Colonic mucosa (tissue), 4 donors: ENCODE measurements around the gene SMPD4. TPM values are rescaled to one million over a fixed set of nuclear protein-coding genes. Genes with fewer than 3 reads are reported as not detected.
A peak's percentile ranks its signal among the peaks of the same experiment; 100 is the strongest.
"Not testable (repeated sequence)": the region's sequence is repeated elsewhere in the genome, so short reads cannot be mapped to it uniquely, and the experiment has no call there.

Experiments used
- DNase-seq: peaks from one replicate; pipeline ENCODE4 v3.0.0-alpha.2; 2020
- H3K27ac ChIP-seq: fragments of 200-600 bp; one replicate; pipeline ENCODE4 v1.8.0; 2021
- H3K27me3 ChIP-seq: fragments of 200-600 bp; one replicate; pipeline ENCODE4 v1.8.0; 2021
- H3K36me3 ChIP-seq: fragments of 200-600 bp; one replicate; pipeline ENCODE4 v1.8.0; 2021
- H3K4me1 ChIP-seq: fragments of 200-600 bp; one replicate; pipeline ENCODE4 v1.8.0; 2021; ENCODE audit warnings: mild to moderate bottlenecking
- H3K4me3 ChIP-seq: fragments of 200-600 bp; one replicate; pipeline ENCODE4 v1.8.0; 2021
- H3K9ac ChIP-seq, 2 donors: one replicate each; pipeline ENCODE4 v1.7.0; 2013; ENCODE audit warnings: control low read depth in 2 of 2, low read depth in 2 of 2, low read length in 2 of 2
- H3K9me3 ChIP-seq: fragments of 200-600 bp; one replicate; pipeline ENCODE4 v1.8.0; 2021
- CTCF ChIP-seq: fragments of 200-600 bp; IDR thresholded peaks from one replicate; pipeline ENCODE4 v1.8.0; 2022; ENCODE audit warnings: antibody characterized with exemption, mild to moderate bottlenecking
- intact Hi-C: fragments of 100-400 bp; cut with DNase I; formaldehyde crosslinking; loops from one replicate; pipeline ENCODE4 v1.14.1; 2022
- total RNA-seq, 2 donors: library from RNA; stranded (reverse); fragmentation: NEBNext Ultra II Directional in 1 of 2; extraction: Animal tissue kit (Norgen Biotek cat#: 25700) in 1 of 2; gene quantifications; one replicate each; pipeline ENCODE4 v1.2.1, GENCODE V29; 2021
- donor health status: healthy.
- donor health status: DM: no; HTN: no; CAD: no.
- donor health status: DM: no; HTN: no; CAD: no.

Gene SMPD4
- total RNA-seq, 2 donors from 2014 or later = 32.4 to 73.0 TPM

GRCh38 chr2:130181880-130182682 lies 679 bp upstream of the SMPD4 start, which contains the start of gene MZT2B:
Gene MZT2B (plus strand): TSS chr2:130182262. CDS start chr2:130182283, 21 bp downstream.
- peak; percentile 91 for DNase-seq
- intact Hi-C loops = loop anchor here (5.0 kb wide), 1 partner anchor 155 kb away; no protein-coding TSS in a partner anchor
- H3K9ac ChIP-seq = peak within 1 kb of the TSS; percentile 76 to 85
- H3K9me3 ChIP-seq, H3K27me3 ChIP-seq, H3K36me3 ChIP-seq, H3K4me1 ChIP-seq: not testable (repeated sequence)
- peak within 1 kb of the TSS; percentile 97 for H3K27ac ChIP-seq
- H3K4me3 ChIP-seq = peak within 1 kb of the TSS; percentile 80
- peak; percentile 41 for TF ChIP-seq CTCF

GRCh38 chr2:130180404-130181324 lies 738 bp downstream of the SMPD4 start:
- peak overlapping the region; percentile 80 for H3K4me3 ChIP-seq
- H3K27me3 ChIP-seq, DNase-seq, H3K4me1 ChIP-seq, H3K9me3 ChIP-seq, H3K36me3 ChIP-seq: not testable (repeated sequence)
- peak overlapping the region; percentile 76 to 77 for H3K9ac ChIP-seq
- peak overlapping the region; percentile 97 for H3K27ac ChIP-seq
- intact Hi-C loops = loop anchor here (5.0 kb wide), 1 partner anchor 157 kb away; no protein-coding TSS in a partner anchor

DNA sequence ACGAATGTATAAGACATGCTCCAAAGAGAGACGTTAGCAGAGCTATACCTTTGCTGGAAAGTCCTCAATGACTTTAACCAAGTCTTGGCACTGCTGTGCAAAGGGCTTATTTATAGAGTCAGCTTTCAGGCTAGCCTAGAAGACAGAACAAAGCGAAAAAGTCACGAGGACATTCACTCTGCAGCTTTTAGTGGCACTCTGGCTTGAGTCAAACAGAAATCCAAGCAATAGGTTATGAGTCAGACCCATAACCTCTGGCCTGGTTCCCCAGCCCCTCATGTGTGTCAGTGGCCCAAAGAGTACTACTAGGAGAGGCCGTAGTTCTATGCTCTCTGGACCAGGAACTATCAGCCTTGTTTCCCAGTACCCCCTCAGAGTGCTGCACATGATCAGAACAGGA lies 6.5 kb downstream of the SMPD4 start:
- H3K27ac ChIP-seq, H3K4me3 ChIP-seq, H3K9me3 ChIP-seq, intact Hi-C loops, H3K4me1 ChIP-seq, H3K36me3 ChIP-seq, H3K9ac ChIP-seq, DNase-seq, H3K27me3 ChIP-seq: not testable (repeated sequence)

DNA sequence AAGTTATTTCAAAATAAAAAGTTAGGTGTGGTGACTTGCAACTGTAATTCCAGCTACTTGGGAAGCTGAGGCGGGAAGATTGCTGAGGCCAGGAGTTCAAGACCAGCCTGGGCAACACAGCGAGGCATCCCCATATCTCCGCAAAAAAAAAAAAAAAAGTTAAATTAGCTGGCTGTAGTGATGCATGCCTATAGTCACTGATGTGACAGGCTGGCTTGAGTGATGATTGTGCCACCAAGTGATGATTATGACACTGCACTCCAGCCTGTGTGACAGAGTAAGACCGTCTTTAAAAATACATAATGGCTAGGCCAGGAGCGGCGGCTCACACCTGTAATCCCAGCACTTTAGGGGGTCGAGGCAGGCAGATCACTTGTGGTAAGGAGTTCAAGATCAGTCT lies 11.5 kb downstream of the SMPD4 start:
- no peak overlapping the region for H3K4me3 ChIP-seq
- TF ChIP-seq CTCF = no peak
- H3K36me3 ChIP-seq = no peaks in the 10 kb centered on the region
- H3K27ac ChIP-seq = no peak overlapping the region
- no peaks in the 10 kb centered on the region for H3K9me3 ChIP-seq
- no peaks in the 10 kb centered on the region for H3K27me3 ChIP-seq
- no peak overlapping the region for H3K9ac ChIP-seq
- intact Hi-C loops = loop anchor here (10.0 kb wide), 1 partner anchor 1335 kb away; no protein-coding TSS in a partner anchor
- no peak for DNase-seq
- no peaks in the 10 kb centered on the region for H3K4me1 ChIP-seq

- not testable (repeated sequence) for H3K4me3 ChIP-seq, H3K27ac ChIP-seq, H3K27me3 ChIP-seq, DNase-seq, H3K9ac ChIP-seq, H3K36me3 ChIP-seq, H3K4me1 ChIP-seq, H3K9me3 ChIP-seq
- intact Hi-C loops = loop anchor here (10.0 kb wide), 1 partner anchor 1336 kb away; no protein-coding TSS in a partner anchor
Measured at GRCh38 chr2:130169163-130169562, 12.2 kb downstream of the SMPD4 start.

DNA sequence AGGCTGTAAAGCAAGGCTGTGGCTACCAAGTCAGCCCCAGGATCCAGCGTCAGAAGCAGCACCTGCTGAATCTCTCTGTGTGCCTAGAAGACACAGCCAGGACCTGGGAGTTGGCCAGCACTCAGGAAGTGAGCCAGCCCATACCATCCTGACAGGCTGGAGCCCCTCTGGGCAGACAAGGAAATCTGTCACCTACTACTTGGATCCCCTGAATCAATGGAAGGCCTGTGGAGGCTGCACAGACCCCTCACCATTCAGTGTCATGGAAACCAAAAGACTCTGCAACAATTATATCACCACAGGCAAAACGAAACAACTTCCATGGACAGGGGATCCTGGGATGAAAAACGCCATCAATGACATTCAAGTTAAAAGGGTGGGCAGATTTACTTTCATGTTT lies 14.8 kb downstream of the SMPD4 start:
- not testable (repeated sequence) for H3K36me3 ChIP-seq

DNA sequence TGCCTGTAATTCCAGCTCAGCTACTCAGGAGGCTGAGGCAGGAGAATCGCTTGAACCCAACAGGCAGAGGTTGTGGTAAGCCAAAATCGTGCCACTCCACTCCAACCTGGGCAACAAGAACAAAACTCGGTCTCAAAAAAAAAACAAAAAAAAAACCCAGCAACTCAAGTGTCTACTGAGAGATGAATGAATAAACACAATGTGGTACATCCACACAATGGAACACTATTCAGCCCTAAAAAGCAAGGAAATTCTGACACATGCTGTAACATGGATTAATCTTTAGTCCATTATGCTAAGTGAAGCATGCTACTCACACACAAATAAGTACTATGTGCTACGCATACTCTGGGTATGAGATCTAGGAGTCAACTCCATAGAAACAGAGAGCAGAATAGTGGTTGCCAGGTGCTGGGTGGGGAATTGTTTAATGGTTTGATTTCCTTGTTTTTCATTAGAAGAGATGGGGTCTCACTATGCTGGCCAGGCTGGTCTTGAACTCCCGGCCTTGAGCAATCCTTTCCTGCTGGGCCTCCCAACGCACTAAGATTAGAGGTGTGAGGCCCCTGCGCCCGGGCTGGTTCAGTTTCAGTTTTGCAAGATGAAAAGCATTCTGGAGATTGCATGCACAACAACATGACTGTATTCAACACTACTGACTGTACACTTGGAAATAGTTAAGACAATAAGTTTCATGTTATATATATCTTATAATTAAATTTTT lies 15.9 kb downstream of the SMPD4 start:
- intact Hi-C loops = loop anchor here (10.0 kb wide), 1 partner anchor 1339 kb away; no protein-coding TSS in a partner anchor
- Histone ChIP-seq H3K27ac (no peak overlapping the region), H3K27me3 (no peaks in the 10 kb centered on the region), H3K4me1 (no peaks in the 10 kb centered on the region), H3K9me3 (no peaks in the 10 kb centered on the region), H3K4me3 (no peak overlapping the region), H3K9ac (no peak overlapping the region), H3K36me3 (no peaks in the 10 kb centered on the region)
- no peak for TF ChIP-seq CTCF
- DNase-seq = no peak

More for the DNA sequence above, 14.8 kb downstream of the SMPD4 start:
- H3K9me3 ChIP-seq, H3K27ac ChIP-seq, H3K27me3 ChIP-seq, H3K4me1 ChIP-seq, H3K4me3 ChIP-seq, DNase-seq, H3K9ac ChIP-seq: not testable (repeated sequence)
- intact Hi-C loops = loop anchor here (10.0 kb wide), 1 partner anchor 1338 kb away; no protein-coding TSS in a partner anchor
